ENCODE data around the gene LPCAT3.

DNA sequence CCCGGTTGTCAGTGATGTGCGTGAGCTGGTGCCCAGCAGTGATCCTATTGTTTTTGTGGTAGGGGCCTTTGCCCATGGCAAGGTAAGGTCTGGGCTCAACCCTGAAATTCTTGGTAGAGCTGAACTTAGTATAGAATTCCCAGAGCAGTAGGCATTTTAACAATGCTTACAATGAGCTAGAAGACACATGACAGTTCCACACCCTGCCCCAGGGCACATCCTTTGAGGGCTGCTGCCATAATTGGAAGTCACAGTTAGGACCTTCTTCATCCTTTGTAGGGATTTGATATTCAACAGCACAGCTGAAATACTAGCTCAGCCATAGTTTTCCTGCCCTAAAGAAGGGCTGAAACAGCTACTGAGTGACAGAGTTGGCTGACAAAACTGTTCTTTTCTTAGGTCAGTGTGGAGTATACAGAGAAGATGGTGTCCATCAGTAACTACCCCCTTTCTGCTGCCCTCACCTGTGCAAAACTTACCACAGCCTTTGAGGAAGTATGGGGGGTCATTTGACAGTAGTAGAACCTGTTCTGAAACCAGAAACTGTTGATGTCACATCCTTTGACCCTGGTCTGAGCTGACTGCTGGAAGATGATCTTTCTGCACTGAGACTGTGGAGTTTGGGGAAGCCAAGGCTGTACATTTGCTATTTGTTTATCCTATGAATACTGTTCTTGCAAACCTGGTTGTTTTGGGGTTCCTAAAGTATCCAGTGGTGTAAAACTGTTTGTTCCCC is 42.8 kb downstream of the LPCAT3 start:
- TF ChIP-seq, protein P1, sequence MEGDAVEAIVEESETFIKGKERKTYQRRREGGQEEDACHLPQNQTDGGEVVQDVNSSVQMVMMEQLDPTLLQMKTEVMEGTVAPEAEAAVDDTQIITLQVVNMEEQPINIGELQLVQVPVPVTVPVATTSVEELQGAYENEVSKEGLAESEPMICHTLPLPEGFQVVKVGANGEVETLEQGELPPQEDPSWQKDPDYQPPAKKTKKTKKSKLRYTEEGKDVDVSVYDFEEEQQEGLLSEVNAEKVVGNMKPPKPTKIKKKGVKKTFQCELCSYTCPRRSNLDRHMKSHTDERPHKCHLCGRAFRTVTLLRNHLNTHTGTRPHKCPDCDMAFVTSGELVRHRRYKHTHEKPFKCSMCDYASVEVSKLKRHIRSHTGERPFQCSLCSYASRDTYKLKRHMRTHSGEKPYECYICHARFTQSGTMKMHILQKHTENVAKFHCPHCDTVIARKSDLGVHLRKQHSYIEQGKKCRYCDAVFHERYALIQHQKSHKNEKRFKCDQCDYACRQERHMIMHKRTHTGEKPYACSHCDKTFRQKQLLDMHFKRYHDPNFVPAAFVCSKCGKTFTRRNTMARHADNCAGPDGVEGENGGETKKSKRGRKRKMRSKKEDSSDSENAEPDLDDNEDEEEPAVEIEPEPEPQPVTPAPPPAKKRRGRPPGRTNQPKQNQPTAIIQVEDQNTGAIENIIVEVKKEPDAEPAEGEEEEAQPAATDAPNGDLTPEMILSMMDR (IDR thresholded peaks at IDR 0.05), result no peak
- no peak for TF ChIP-seq POLR2A (IDR thresholded peaks at IDR 0.05)
- TF ChIP-seq EP300 (IDR thresholded peaks at IDR 0.05), result no peak
